CD8-positive, alpha-beta memory T cell (primary cell): ENCODE measurements around the gene LST1. TPM values are rescaled to one million over a fixed set of nuclear protein-coding genes. Genes with fewer than 3 reads are reported as not detected.
A peak's percentile ranks its signal among the peaks of the same experiment; 100 is the strongest.

Experiments used
- CTCF ChIA-PET: fragments of 350-600 bp; sonication (Branson Sonifier 250); formaldehyde crosslinking; loops from one replicate; lab custom pipeline; 2021; ENCODE audit warnings: antibody characterized with exemption; lab: Charles Lee
- POLR2A ChIA-PET: fragments of 350-600 bp; sonication (Branson Sonifier 250); formaldehyde crosslinking; loops from one replicate; lab custom pipeline; 2021; ENCODE audit warnings: antibody characterized with exemption; lab: Charles Lee
- DNase-seq, 5 donors: peaks; one replicate each; pipeline versions ENCODE4 v3.0.0 to v3.0.0-alpha.2; 2020 to 2022; ENCODE audit warnings: mixed read lengths in 1 of 5
- H3K27ac ChIP-seq: one replicate; pipeline ENCODE4 v1.7.0; 2013; ENCODE audit warnings: low read depth, mild to moderate bottlenecking, low read length, moderate library complexity
- H3K27me3 ChIP-seq: 2 replicates; pipeline ENCODE4 v1.7.0; 2013; ENCODE audit warnings: low read length, mild to moderate bottlenecking; ENCODE audit not compliant: insufficient read depth, poor library complexity, severe bottlenecking
- H3K36me3 ChIP-seq: 2 replicates; pipeline ENCODE4 v1.7.0; 2013; ENCODE audit warnings: mild to moderate bottlenecking, low read length, moderate library complexity; ENCODE audit not compliant: insufficient read depth
- H3K4me1 ChIP-seq: 2 replicates; pipeline ENCODE4 v1.7.0; 2013; ENCODE audit warnings: mild to moderate bottlenecking, low read length, moderate library complexity; ENCODE audit not compliant: insufficient read depth
- H3K4me3 ChIP-seq: 2 replicates; pipeline ENCODE4 v1.7.0; 2013; ENCODE audit warnings: mild to moderate bottlenecking, low read length
- H3K9me3 ChIP-seq: 2 replicates; pipeline ENCODE4 v1.7.0; 2013; ENCODE audit warnings: mild to moderate bottlenecking, low read length
- H3K27ac Mint-ChIP-seq, 8 donors: one replicate each; pipeline ENCODE4 v1.8.0; 2020 to 2021; ENCODE audit warnings: mixed read lengths in 8 of 8, mild to moderate bottlenecking in 6 of 8, inconsistent platforms in 3 of 8, moderate library complexity in 3 of 8
- H3K27me3 Mint-ChIP-seq, 2 donors: one replicate each; pipeline ENCODE4 v1.8.0; 2020 to 2021; ENCODE audit warnings: mixed read lengths in 2 of 2, mild to moderate bottlenecking in 1 of 2, moderate library complexity in 1 of 2
- H3K36me3 Mint-ChIP-seq, 3 donors: one replicate each; pipeline ENCODE4 v1.8.0; 2020 to 2021; ENCODE audit warnings: mixed read lengths in 3 of 3, inconsistent platforms in 1 of 3, mild to moderate bottlenecking in 1 of 3
- H3K4me1 Mint-ChIP-seq, 3 donors: one replicate each; pipeline ENCODE4 v1.8.0; 2020 to 2021; ENCODE audit warnings: mixed read lengths in 3 of 3, inconsistent platforms in 1 of 3, mild to moderate bottlenecking in 1 of 3
- H3K4me3 Mint-ChIP-seq, 7 donors: one replicate each; pipeline ENCODE4 v1.8.0; 2020 to 2021; ENCODE audit warnings: mixed read lengths in 7 of 7, mild to moderate bottlenecking in 6 of 7, moderate library complexity in 4 of 7, inconsistent platforms in 2 of 7
- H3K9me3 Mint-ChIP-seq, 5 donors: one replicate each; pipeline ENCODE4 v1.8.0; 2020 to 2022; ENCODE audit warnings: mixed read lengths in 5 of 5, mild to moderate bottlenecking in 3 of 5, moderate library complexity in 2 of 5, inconsistent platforms in 1 of 5
- polyA plus RNA-seq: library from polyadenylated mRNA; unstranded; fragments of 300-500 nt; fragmentation: Illumina TruSeq; gene quantifications from one replicate; pipeline ENCODE4 v1.2.3, GENCODE V29; 2021
- total RNA-seq, 2 experiments: library from RNA; stranded (reverse); gene quantifications; one replicate each; pipeline ENCODE4 v1.2.3, GENCODE V29; 2021

Gene LST1
- total and polyA plus RNA-seq, 3 experiments from 2014 or later = 22.0 to 49.6 (median 22.4) TPM

DNA sequence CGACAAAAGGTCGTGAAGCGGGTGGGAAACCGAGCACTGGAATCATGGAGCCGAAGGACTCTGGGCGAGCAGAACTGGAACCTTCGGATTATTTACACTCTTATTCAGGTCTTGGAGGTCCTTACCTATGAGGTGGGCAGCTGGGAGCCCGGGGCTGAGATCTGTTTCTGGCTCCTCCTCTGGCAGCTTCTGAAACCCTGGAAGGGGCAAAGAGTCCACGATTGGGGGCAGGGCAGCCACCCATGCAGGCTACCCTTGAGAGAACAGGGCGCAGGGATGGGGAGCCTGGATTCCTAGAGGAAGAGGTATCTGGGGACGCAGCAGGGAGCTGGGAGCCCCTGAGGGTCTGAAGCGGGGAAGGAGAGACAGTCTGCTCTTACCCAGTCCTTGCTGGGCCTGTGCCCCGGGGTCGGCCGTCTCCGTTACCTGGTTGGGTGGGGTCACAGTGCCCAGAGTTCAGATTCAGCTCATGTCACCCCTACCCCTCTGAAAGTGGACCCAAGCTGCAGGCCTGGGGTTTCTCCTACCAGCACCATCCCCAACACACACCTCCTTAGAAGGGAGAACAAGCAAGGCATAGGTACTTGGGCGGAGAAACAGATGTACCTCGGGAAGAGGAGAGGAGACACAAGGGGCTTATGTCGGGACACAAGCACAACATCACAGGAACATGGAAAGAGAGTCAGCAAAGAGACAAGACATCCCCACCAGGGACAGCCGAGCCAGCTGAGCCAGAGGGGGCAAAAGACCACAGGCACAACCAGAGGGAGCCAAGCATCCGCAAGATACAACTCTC is 4.4 kb upstream of the LST1 start:
- ChIA-PET CTCF (interaction anchor here (1.2 to 22.0 kb wide), 7 partner anchors 0 to 248 kb away, joined by 3 to 692 read pairs (median 5); partner anchors contain the start of genes ATP6V1G2, DDX39B, LST1 and LTA), POLR2A (interaction anchor here (0.6 to 7.6 kb wide), 12 partner anchors 9 to 1390 kb away, joined by 3 to 91 read pairs (median 4); partner anchors contain the start of genes C6orf47, DDX39B and NCR3)
- Histone ChIP-seq H3K9me3 (no peaks in the 10 kb centered on the region), H3K27ac (peak overlapping the region; percentile 85), H3K36me3 (peaks cover 5% of the 10 kb centered on the region), H3K4me1 (peaks cover 80% of the 10 kb centered on the region), H3K4me3 (peak overlapping the region; percentile 93), H3K27me3 (no peaks in the 10 kb centered on the region)
- DNase-seq = peak in 1 of 5 donors; percentile 39
- Mint-ChIP-seq H3K36me3 (peaks cover 15 to 49% (median 18%) of the 10 kb centered on the region in 3 donors), H3K9me3 (no peaks in the 10 kb centered on the region), H3K27me3 (peaks cover 0 to 1% of the 10 kb centered on the region in 2 donors), H3K27ac (peak overlapping the region; percentile 87 to 100 (median 96)), H3K4me3 (peak overlapping the region; percentile 98 to 100 (median 99)), H3K4me1 (peaks cover 70 to 88% (median 80%) of the 10 kb centered on the region in 3 donors)

DNA sequence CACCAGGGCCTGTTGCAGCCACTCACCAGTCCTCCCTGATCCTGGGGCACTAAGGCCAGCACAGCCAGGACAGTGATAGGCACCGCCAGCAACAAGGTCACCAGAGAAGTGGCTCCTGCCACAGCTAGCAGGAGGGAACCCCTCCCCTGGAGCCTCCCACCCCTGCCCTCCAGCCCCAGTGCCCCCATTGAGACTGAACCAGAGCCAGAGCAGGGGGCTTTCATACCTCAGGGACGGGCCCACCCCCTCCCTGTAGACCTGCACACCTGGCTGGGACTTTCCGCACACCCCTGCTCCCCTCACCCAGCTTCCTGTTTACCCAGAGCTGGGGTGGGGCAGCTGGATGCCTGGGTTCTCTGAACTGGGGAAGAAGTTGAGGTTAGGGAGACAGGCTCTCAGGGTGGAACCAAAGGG is 3.8 kb upstream of the LST1 start, which contains the start of gene LTB:
LTB (minus strand) TSS at position 195 of the 414 bp plus-strand sequence; CDS start at position 188, 7 bp downstream.
- Histone ChIP-seq H3K9me3 (no peaks in the 10 kb centered on the region), H3K4me3 (peak within 1 kb of the TSS; percentile 93), H3K27me3 (no peaks in the 10 kb centered on the region), H3K27ac (peak within 1 kb of the TSS; percentile 85), H3K4me1 (peaks cover 80% of the 10 kb centered on the region), H3K36me3 (peaks cover 3% of the 10 kb centered on the region)
- Mint-ChIP-seq H3K4me3 (peak within 1 kb of the TSS; percentile 98 to 100 (median 99)), H3K36me3 (peaks cover 9 to 43% (median 18%) of the 10 kb centered on the region in 3 donors), H3K9me3 (no peaks in the 10 kb centered on the region), H3K27ac (peak within 1 kb of the TSS; percentile 87 to 100 (median 96)), H3K4me1 (peaks cover 70 to 88% (median 80%) of the 10 kb centered on the region in 3 donors), H3K27me3 (peaks cover 0 to 1% of the 10 kb centered on the region in 2 donors)
- ChIA-PET CTCF (interaction anchor here (1.2 to 22.0 kb wide), 5 partner anchors 1 to 85 kb away, joined by 3 to 692 read pairs (median 576); partner anchors contain the start of genes ATP6V1G2, DDX39B, LST1 and LTA), POLR2A (interaction anchor here (0.6 to 7.6 kb wide), 11 partner anchors 8 to 1389 kb away, joined by 3 to 91 read pairs (median 5); partner anchors contain the start of genes C6orf47, DDX39B and NCR3)
- DNase-seq = peak; percentile 34 to 84 (median 60)

DNA sequence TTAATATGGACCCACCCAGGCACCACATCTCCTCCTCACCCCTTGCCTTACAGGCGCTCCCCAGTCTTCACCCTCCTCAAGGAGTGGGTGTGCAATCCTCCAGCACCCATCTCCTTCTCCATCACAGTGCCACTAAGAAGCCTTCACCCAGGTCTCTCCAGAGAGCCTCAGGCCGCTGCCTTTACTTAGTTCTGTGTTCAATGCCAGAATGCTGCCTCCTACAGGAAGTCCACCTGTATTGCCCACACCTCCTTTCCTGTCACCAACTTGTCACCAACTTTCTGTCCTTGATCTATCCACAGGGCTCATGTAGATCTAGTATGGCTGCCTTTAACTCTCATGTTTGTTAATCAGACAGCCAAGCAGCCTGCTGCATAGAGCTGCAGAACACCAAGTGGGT is 586 bp upstream of the LST1 start:
- Mint-ChIP-seq H3K4me1 (peaks cover 65 to 88% (median 76%) of the 10 kb centered on the region in 3 donors), H3K27me3 (peaks cover 0 to 1% of the 10 kb centered on the region in 2 donors), H3K4me3 (peak overlapping the region; percentile 62 to 90 (median 83)), H3K27ac (peak overlapping the region; percentile 87 to 99 (median 96)), H3K36me3 (peaks cover 12 to 27% (median 14%) of the 10 kb centered on the region in 3 donors), H3K9me3 (no peaks in the 10 kb centered on the region)
- ChIA-PET CTCF (interaction anchor here (1.5 to 22.0 kb wide), 5 partner anchors 4 to 312 kb away, joined by 3 to 692 read pairs (median 576); partner anchors contain the start of genes ATP6V1G2, DDX39B, EHMT2 and LST1), POLR2A (interaction anchor here (0.8 to 7.4 kb wide), 4 partner anchors 9 to 34 kb away, joined by 3 to 91 read pairs (median 5); no protein-coding TSS in a partner anchor)
- Histone ChIP-seq H3K27me3 (no peaks in the 10 kb centered on the region), H3K36me3 (no peaks in the 10 kb centered on the region), H3K4me1 (peaks cover 74% of the 10 kb centered on the region), H3K9me3 (no peaks in the 10 kb centered on the region), H3K4me3 (peak overlapping the region; percentile 40), H3K27ac (peak overlapping the region; percentile 29)
- peak in 3 of 5 donors; percentile 46 to 65 (median 53) for DNase-seq

DNA sequence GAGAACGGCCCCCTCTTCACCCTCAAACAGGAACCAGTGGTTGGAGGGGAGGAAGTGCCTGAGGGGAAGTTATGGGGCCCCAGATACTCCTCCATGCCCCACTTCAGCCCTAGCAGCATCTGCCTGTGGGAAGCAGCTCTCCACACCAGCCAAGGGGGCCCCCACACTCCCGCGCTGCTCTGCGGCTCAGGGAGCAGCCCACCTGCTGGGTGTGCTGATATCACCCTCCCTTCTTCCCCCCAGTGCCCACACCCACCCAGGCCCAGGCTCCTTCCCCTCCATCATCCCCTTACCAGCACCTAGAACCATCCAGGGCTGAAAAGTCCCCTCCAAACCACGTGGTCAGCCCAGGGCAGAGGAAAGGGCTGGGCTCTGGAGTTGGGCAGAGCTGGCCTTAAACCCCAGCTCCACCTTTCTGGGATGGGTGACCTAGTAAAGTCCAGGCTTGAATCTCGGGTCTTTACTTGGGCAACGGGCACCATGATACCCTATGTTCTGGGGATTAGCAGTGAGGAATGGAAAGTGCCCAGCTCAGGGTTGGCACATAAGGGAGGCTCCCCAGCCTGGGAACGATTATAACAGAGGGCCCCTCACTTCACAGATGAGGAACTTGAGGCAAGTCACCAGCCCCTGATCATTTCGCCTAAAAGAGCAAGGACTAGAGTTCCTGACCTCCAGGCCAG is 663 bp downstream of the LST1 start:
- peaks cover 67 to 97% (median 87%) of the 10 kb centered on the region in 3 donors for H3K4me1 Mint-ChIP-seq
- Histone ChIP-seq H3K4me1 (peaks cover 74% of the 10 kb centered on the region), H3K9me3 (no peaks in the 10 kb centered on the region), H3K27ac (peak overlapping the region; percentile 18), H3K4me3 (peak overlapping the region; percentile 40), H3K27me3 (no peaks in the 10 kb centered on the region), H3K36me3 (no peaks in the 10 kb centered on the region)
- peak overlapping the region; percentile 87 to 99 (median 96) for H3K27ac Mint-ChIP-seq
- CTCF ChIA-PET = interaction anchor here (1.5 to 22.0 kb wide), 5 partner anchors 5 to 311 kb away, joined by 3 to 692 read pairs (median 576); partner anchors contain the start of genes ATP6V1G2, DDX39B, EHMT2 and LST1
- H3K36me3 Mint-ChIP-seq = peaks cover 8 to 14% (median 8%) of the 10 kb centered on the region in 3 donors
- peak overlapping the region; percentile 62 to 90 (median 83) for H3K4me3 Mint-ChIP-seq
- DNase-seq = peak in 4 of 5 donors; percentile 33 to 56 (median 54)
- H3K9me3 Mint-ChIP-seq = no peaks in the 10 kb centered on the region
- peaks cover 0 to 1% of the 10 kb centered on the region in 2 donors for H3K27me3 Mint-ChIP-seq
- POLR2A ChIA-PET = interaction anchor here (0.7 to 2.1 kb wide), 6 partner anchors 9 to 124 kb away, joined by 3 to 8 read pairs (median 5); partner anchors contain the start of gene DDX39B

DNA sequence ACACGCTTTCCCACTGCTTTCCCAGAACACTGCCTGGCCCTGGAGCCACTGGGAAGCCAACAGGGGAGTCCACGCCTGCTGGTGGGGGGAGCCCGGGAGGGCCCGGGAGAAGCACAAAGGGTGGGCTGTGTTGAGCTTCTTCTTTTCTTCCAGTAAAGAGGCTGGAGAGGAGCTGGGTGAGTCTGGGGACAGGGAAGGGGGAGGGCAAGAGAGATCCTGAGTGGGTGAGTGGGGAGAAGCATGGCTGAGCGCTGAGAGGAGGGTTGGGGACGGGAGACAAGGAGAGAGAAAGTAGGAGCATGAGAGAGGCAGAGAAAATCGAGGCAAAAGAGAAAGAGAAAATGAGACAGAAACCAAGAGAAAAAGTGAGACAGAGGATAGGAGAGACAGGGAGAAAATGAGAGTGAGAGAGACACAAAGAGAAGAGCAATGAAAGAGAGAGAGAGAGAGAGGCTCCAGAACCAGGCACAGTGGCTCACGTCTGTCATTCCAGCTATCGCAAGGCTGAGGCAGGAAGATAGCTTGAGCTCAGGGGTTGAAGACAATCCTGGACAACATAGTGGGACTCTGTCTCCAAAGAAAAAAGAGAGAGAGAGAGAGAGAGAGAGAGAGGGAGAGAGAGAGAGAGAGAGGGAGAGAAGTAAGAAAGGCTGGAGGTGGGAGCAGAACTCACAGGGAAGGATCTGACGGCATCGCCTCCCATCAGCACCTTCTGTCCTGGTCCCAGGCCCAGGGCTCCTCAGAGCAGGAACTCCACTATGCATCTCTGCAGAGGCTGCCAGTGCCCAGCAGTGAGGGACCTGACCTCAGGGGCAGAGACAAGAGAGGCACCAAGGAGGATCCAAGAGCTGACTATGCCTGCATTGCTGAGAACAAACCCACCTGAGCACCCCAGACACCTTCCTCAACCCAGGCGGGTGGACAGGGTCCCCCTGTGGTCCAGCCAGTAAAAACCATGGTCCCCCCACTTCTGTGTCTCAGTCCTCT is 2.0 kb downstream of the LST1 start:
- Histone ChIP-seq H3K4me3 (peak overlapping the region; percentile 45), H3K36me3 (no peaks in the 10 kb centered on the region), H3K9me3 (no peaks in the 10 kb centered on the region), H3K27ac (peak overlapping the region; percentile 17), H3K4me1 (peaks cover 77% of the 10 kb centered on the region), H3K27me3 (no peaks in the 10 kb centered on the region)
- Mint-ChIP-seq H3K4me1 (peaks cover 64 to 97% (median 91%) of the 10 kb centered on the region in 3 donors), H3K36me3 (peaks cover 2 to 8% (median 8%) of the 10 kb centered on the region in 3 donors), H3K9me3 (no peaks in the 10 kb centered on the region), H3K27ac (peak overlapping the region; percentile 87 to 99 (median 96)), H3K4me3 (peak overlapping the region; percentile 79 to 91 (median 82)), H3K27me3 (peaks cover 0 to 1% of the 10 kb centered on the region in 2 donors)
- POLR2A ChIA-PET = interaction anchor here (0.9 to 2.1 kb wide), 4 partner anchors 10 to 46 kb away, joined by 3 to 8 read pairs (median 5); partner anchors contain the start of genes DDX39B and TNF
- no peak for DNase-seq
- CTCF ChIA-PET = interaction anchor here (17.7 to 22.0 kb wide), 3 partner anchors 4 to 32 kb away, joined by 576 to 692 read pairs (median 692); partner anchors contain the start of genes ATP6V1G2, DDX39B, LST1 and LTA

DNA sequence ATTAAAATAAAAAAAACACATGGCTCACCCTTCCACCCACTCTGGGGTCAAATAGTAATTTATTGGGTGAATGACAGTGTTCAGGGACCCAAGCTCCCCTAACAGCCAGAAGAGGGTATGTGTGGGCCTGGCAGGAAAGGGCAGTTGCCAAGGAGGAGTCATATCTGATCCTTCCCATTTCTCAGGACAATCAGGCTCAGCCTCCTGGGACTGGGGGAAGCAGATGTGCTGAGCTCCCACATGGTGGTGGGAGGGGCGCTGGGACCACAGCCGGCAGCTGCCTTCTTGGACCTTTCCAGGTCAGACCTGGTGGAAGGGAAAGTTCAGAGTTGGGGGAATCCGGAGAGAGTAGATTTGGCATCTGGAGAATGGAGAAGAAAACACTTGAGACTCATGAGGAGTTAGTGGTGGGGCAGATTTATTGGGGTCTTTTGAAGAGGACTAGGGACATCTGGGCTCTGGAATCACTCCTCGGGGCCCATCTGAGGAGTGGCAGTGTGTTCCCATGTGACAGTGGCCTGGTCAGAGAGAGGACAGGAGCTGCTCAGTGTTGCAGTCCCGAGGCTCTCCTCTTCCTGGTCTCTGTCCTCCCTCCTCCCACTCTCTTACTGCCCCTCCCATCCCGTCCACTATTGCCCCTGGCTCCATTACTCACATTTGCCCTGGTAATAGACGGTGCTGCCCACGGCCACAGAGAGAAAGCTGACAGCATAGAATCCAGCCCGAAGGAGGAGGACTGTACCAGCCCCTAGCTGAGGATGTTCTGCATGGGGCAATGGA is 3.0 kb downstream of the LST1 start:
- Histone ChIP-seq H3K4me1 (peaks cover 77% of the 10 kb centered on the region), H3K9me3 (no peaks in the 10 kb centered on the region), H3K27me3 (no peaks in the 10 kb centered on the region), H3K36me3 (no peaks in the 10 kb centered on the region), H3K27ac (no peak overlapping the region), H3K4me3 (no peak overlapping the region)
- Mint-ChIP-seq H3K4me1 (peaks cover 60 to 97% (median 93%) of the 10 kb centered on the region in 3 donors), H3K4me3 (peak overlapping the region in 6 of 7 donors; percentile 48 to 84 (median 74)), H3K36me3 (peaks cover 2 to 8% (median 8%) of the 10 kb centered on the region in 3 donors), H3K9me3 (no peaks in the 10 kb centered on the region), H3K27ac (peak overlapping the region; percentile 57 to 99 (median 95)), H3K27me3 (peaks cover 0 to 3% of the 10 kb centered on the region in 2 donors)
- DNase-seq = no peak
- POLR2A ChIA-PET = no interaction called here
- CTCF ChIA-PET = interaction anchor here (17.7 to 22.0 kb wide), 3 partner anchors 3 to 33 kb away, joined by 576 to 692 read pairs (median 692); partner anchors contain the start of genes ATP6V1G2, DDX39B, LST1 and LTA
